G401.6 (cell line): Measurements from ENCODE around the gene JCAD.
"Not testable (repeated sequence)": the region's sequence is repeated elsewhere in the genome, so short reads cannot be mapped to it uniquely, and the experiment has no call there.

Experiments used
- FAIRE-seq: peaks from 2 replicates; lab custom pipeline; 2012; peaks lifted over from hg19 to GRCh38; lab: Jason Lieb, UNC

JCAD gene

GRCh38 chr10:30025428-30025827, 34.0 kb downstream of the JCAD start:
- not testable (repeated sequence) for FAIRE-seq

- FAIRE-seq = no peak
These were observed 36.8 kb downstream of the JCAD start for GRCh38 chr10:30022590-30022989.

- no peak for FAIRE-seq
These were observed 39.9 kb downstream of the JCAD start for GRCh38 chr10:30019468-30019867.

- no peak for FAIRE-seq
These were observed 40.9 kb downstream of the JCAD start for GRCh38 chr10:30018496-30018895.

- FAIRE-seq = no peak
These were observed 41.4 kb downstream of the JCAD start for GRCh38 chr10:30017966-30018365.

- no peak for FAIRE-seq
These were observed 41.8 kb downstream of the JCAD start for GRCh38 chr10:30017556-30017955.

- FAIRE-seq = no peak
These were observed 44.9 kb downstream of the JCAD start for GRCh38 chr10:30014511-30014910.

- FAIRE-seq = no peak
These were observed 45.6 kb downstream of the JCAD start for GRCh38 chr10:30013757-30014156.

GRCh38 chr10:30011956-30012647, 47.3 kb downstream of the JCAD start:
- FAIRE-seq = no peak

- FAIRE-seq = no peak
These were observed 48.0 kb downstream of the JCAD start for GRCh38 chr10:30011396-30011795.

GRCh38 chr10:30007406-30007805, 52.0 kb downstream of the JCAD start:
- no peak for FAIRE-seq

- FAIRE-seq = no peak
These were observed 53.0 kb downstream of the JCAD start for GRCh38 chr10:30006410-30006809.

GRCh38 chr10:30005116-30005515, 54.3 kb downstream of the JCAD start:
- not testable (repeated sequence) for FAIRE-seq

GRCh38 chr10:30002426-30003266, 56.7 kb downstream of the JCAD start:
- no peak for FAIRE-seq

GRCh38 chr10:30000802-30001571, 58.4 kb downstream of the JCAD start:
- no peak for FAIRE-seq

- FAIRE-seq = no peak
These were observed 61.1 kb downstream of the JCAD start for GRCh38 chr10:29998142-29998808.

- FAIRE-seq = no peak
These were observed 64.6 kb downstream of the JCAD start for GRCh38 chr10:29994811-29995210.

GRCh38 chr10:29993319-29993915, 66.0 kb downstream of the JCAD start:
- FAIRE-seq = no peak

- FAIRE-seq = no peak
These were observed 66.5 kb downstream of the JCAD start for GRCh38 chr10:29992914-29993313.

GRCh38 chr10:29991382-29991781, 68.0 kb downstream of the JCAD start:
- FAIRE-seq = no peak

- no peak for FAIRE-seq
These were observed 71.9 kb downstream of the JCAD start for GRCh38 chr10:29987471-29987870.
